GM18505 (cell line): ENCODE data around the gene IFFO2.

Source experiments
- ATAC-seq: cut with Tn5 transposase; IDR thresholded peaks from one replicate; pipeline ENCODE4 v1.9.1; 2021; ENCODE audit not compliant: unreplicated experiment
- POLR2A ChIP-seq: IDR thresholded peaks from 4 replicates; pipeline ENCODE4 v1.6.1; 2011; ENCODE audit warnings: borderline replicate concordance; ENCODE audit not compliant: insufficient read depth, insufficient read length; ENCODE audit errors: extremely low read depth

The IFFO2 gene

DNA sequence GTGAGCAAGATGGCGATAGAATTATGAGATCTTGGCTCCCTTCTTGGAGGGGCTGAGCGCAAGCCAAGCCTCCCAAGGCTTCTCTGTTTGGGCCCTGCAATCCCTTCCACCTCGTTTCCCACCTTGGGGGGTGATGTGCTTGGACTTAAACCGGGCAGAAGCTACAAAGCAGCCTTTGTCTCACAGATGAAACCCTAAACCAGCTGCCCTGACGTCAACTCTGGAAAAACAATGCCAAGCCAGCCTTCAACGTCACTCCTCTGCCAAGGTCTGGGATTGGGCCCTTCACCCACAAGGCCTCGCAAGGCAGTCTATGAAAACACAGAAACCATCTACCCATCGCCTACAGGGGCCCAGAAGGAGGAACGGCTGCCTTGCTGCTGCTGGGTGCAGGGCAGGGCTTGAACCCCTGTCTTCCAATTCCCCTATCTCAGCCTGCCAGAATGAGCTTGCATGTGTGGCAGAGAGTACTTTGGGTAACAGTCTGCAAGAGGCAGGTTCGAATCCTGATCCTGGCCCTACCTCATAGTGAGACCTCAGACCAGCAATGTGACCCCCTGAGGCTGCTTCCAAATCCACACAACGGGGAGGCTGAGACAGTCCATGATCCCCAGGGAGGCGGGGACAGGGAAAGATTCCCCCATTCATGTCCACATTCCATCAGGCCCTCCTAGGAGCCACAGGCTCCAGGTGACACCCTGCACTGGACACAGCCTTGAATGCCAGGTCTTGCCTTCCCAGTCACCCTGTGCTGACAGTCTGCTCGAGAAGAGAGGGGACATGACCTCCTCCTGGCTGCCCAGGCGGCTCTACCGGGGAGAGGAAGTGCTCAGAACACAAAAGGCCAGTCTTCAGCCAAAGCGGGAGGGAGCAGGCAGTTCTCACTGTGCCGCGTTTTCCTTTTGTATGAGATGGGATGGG, 15.0 kb downstream of the IFFO2 start:
- ATAC-seq = no peak
- no peak for TF ChIP-seq POLR2A

DNA sequence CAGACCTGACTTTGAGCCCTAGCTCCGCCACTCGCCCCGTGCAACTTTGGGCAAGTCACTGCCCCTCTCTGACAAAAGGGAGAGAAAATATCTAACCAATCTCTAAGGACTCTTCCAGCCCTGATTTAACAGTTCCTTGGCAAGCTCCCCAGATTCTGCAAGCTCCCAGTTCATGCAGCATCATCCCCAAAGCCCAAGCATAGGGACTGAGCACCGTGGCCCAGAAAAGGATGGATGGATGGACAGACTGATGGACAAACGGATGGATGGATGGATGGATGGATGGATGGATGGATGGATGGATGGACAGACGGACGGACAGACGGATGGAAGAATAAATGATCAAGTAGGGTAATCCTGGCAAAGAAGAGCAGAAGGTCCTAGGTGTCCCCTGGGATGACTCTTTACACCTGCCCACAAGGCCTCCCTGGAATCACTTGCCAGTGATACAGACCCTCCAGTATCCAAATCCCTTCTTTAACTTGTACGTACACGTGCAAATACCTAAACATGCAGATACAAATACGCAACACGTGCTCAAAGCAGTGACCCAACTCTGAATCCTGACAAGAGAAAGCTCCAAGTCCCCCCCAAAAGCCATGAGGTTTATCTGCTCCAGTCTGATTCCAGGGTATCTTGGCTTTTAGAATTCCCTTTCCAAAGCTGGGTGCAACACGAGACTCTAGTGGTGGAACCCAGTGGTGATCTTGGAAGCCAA, 16.0 kb downstream of the IFFO2 start:
- no peak for ATAC-seq
- TF ChIP-seq POLR2A = no peak

DNA sequence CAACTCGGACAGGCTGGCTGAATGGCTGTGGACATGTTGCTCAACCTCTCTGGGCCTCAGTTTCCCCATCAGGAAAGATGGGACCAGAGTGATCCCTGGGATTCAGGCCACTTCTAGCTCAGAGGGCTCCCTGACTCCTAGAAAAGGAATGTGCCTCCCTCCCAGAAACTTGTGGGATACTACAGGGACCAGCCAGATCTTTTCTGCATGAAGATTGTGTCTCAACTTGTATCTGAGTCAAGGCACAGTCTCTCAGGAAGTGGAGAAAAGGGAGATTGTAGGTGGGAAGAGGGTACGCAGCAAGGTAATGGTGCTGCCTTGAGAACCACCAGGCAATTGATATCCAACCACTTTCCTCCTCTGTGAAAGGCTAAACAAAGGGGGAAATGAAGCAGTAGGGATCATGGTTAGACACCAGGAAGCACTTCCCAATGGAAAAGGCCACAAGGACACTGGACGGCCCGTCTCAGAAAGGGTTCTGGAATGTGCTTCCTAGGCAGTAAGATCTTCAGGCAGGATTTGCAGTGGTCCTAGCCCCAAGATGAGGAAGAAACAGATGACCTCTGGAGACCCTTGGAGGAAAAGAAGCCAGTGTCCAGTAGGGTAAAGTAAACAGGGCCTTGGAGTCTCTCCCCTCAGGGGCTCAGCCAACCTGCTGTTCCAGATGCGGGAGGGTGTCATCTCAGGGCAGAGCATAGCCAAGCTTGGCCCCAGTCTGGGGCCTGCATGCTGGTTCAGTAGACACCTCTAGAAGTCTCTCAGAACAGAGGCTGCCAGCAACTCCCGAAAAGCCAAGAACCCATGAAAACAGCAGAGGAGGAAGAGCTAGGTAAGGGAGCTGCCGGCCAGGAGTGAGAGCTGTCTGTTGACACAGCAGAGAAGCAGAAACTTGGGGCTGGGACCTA, 16.8 kb downstream of the IFFO2 start:
- ATAC-seq = no peak
- TF ChIP-seq POLR2A = no peak

DNA sequence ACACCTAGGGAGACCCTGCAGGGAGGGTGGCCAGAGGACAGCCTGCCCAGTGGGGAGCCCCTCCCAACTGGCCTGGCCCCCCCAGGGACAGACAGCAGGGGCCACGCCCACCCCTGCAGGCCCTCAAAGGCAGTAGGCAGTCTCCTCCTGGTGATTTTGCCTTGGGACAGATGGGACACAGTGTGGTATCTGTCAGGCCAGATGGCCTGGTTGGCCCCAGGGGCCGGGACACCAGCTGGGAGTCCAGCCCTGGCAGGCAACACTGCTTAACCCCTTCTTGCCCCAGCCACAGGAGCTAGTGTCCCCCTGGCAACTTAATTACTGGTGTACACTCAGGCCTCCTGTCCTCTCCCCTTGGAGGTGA, 17.8 kb downstream of the IFFO2 start:
- TF ChIP-seq POLR2A = no peak
- no peak for ATAC-seq

DNA sequence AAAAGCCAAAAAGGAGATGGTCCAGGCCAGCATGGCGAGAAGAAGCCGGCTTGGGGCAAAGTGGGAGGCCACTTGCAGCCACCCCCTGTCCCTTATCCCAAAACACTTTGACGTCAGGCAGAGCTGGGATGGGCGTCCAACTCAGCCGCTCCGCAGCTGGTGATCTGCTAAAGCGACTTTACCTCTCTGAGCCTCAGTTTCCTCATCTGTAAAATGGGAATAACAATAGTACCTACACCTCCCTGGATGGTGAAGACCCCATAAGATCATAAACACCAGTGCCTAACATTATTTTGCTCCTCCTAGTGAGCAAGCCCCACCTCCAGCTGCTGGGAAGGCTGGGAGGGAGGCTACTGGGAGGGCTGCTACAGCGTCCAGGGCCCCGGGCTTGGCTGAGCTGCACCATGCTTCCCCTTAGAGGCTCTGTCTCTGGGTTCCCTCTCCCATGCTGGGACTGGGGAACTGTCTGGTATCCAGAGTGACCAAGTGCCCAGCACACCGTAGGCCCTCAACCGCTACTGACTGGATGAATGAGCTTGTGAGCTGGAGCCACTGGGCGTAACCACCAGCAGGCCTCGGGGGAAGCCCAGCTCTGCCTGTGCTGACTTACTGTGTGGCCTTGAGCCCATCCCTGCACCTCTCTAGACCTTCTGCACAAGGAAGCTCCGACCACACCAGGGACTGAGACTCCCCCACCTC, 18.3 kb downstream of the IFFO2 start:
- ATAC-seq = no peak
- no peak for TF ChIP-seq POLR2A

DNA sequence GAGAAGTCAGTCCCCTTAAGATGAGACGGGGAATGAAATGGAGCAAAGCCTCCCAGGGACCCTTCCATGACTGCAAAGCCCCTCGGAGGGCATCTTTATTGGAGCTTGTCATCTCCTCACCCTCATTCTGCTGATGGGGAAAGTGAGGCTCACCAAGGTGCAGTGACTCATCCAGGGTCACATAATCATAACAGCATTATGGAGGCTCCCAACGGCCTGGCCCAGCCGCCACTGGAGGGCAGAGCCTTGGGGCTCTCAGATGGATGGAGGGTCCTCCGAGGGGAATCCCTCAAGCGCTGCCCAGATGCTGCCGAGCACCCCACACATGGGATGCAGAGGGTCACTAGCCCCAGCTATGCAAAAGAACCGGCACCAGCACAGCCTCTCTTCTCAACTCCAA, 18.9 kb downstream of the IFFO2 start:
- ATAC-seq = no peak
- TF ChIP-seq POLR2A = no peak

DNA sequence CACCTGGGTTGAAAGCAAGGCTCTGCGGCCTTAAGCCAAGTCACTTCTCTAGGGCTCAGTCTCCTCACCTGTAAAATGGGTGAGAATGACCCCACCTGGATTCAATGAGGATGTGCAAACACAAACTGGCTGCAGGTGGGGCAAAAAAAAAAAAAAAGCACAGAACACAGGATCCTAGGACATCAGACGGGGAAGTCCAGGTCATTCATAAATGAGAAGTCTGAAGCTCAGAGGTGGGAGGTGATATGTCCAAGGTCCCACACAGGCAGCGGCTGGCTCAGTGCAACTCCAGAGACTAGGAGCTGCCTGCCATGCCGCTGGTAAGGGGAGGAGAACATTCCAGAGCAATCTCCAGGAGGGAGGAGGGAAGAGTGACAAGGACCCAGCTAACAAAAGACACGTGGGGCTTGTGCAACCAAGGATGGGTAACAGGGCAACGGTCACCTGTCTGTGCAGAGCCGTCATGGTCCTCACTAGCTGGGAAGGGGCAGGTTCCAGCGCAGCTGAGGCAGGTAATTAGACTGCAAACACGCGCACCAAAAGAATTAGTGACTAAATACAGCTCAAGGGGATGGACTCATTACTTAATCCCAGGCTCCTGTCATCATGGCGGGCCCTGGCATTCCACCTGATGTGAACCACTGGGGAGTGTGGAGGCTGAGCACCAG, 19.5 kb downstream of the IFFO2 start:
- ATAC-seq = no peak
- TF ChIP-seq POLR2A = no peak

DNA sequence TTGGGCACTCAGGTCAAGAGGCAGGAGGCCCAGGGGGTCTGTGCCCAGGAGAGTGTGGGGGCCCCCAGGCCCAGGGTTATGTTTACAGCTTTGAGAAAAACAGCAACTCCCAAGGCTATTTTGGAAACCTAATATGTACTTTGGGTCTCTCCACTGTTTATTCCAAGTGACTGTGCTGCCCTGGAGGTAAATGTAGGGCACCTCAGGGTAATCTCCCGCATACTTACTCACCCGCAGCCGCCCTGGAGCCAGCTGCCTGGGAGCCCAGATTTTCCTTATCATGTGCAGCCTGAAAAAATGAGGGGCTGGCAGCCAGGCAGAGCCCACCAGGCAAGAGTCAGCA, 20.0 kb downstream of the IFFO2 start:
- no peak for ATAC-seq
- TF ChIP-seq POLR2A = no peak

DNA sequence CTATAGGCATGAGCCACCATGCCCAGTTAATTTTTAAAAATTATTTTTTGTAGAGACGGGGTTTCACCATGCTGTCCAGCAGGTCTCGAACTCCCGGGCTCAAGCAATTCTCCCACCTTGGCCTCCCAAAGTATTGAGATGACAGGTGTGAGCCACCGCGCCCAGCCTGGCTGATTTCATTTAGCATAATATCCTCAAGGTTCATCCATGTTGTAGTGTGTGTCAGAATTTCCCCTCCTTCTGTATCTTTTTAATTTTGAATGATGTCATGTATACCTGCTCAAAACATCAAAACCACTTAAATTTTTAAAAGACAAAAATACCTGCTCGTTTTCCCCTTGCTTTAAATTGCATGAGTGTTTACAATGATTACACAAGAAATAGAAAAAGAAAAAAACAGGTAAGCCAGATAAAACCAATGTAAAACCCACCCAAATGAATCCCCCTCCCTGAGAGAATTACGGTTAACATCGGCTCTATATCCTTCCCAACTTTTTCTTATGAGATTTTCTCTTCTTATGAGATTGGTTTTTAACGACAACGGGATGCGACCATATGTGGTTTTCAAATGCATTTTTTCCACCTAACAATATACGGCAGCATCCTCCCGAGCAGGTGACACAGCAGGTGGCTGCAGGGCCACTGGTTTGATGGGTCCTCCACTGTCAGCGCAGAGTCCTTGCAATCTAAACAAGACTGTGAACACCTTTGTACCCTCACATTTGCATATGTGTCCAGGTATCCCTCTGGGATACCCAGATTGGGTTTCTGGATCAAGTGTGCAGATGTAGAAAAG, 22.1 kb downstream of the IFFO2 start:
- ATAC-seq = no peak
- no peak for TF ChIP-seq POLR2A

DNA sequence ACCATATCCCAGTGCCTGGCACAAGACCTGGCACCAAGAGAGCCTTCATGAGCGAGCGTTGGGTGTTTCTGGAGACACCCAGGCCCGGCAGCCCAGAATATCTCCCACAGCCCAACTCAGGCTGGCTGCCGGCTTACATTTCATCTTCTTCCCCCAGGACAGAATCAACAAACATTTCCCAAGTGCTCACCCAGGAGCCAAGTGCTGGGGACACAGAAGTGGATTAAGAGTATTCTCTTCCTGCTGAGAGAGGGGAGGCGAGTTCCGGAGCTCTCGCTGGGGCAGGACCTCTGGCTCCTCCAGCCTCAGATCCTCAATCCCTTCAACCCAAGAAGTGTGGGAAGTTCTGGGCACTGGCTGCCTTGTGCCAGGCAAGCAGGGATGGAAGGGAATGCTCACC, 23.6 kb downstream of the IFFO2 start:
- no peak for ATAC-seq
- no peak for TF ChIP-seq POLR2A

DNA sequence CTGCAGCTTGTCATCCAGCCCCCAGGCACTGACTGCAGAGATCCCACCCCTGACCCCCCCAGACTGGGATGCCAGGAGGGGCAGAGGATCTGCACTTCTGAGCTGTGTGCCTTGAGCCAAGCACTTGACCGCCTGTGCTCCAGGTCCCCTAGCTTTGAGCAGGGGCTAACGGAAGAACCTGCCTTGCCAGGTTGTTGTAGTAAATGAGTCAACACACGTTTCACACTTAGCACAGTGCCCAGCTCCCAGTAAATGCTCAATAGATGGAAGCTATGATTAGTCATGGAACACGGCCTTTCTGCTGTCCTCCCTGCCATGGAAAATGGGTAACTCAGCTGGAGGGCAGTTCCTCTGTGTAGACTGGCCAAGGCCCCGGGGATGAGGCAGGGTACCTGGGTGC, 24.1 kb downstream of the IFFO2 start:
- no peak for TF ChIP-seq POLR2A
- no peak for ATAC-seq

DNA sequence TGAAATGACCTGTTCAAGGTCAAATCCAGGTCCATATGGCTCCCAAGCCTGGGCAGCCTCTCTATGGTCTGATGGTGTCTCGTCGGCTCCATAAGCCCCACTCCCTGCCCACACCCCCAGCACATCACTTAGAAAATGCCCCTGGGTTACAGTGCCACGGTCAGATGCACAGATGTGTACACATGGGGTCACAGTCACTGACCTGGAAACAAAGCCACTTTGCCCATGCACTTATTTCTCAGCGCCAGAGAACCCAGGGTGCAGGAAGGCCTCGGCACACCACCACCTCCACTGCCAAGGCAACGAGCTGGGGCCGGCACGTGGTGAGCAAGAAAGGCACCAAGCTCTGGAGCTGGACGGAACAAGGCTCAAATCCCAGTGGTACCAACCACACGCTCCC, 24.7 kb downstream of the IFFO2 start:
- TF ChIP-seq POLR2A = no peak
- no peak for ATAC-seq
